H1 (cell line): ENCODE measurements around the gene DUOXA1.

Source experiments
- CHD1 ChIP-seq: IDR thresholded peaks from 2 replicates; pipeline ENCODE4 v1.6.1; 2012; ENCODE audit warnings: low read depth, low read length, improper control_type of control experiment
- CHD7 ChIP-seq: fragments of 300-600 bp; sonication (generic); IDR thresholded peaks from 2 replicates; pipeline ENCODE4 v1.7.1; 2012; ENCODE audit warnings: low read length, moderate library complexity, mild to moderate bottlenecking, inconsistent platforms; ENCODE audit not compliant: insufficient replicate concordance
- CREB1 ChIP-seq: IDR thresholded peaks from 2 replicates; pipeline ENCODE4 v1.6.1; 2012; ENCODE audit warnings: inconsistent platforms
- CTCF ChIP-seq, 3 experiments: IDR thresholded peaks; 1 replicate in 2 of 3; 2 replicates in 1 of 3; pipeline versions ENCODE4 v1.5.1 to v1.6.1; 2011; ENCODE audit warnings: low read length in 3 of 3, mild to moderate bottlenecking in 3 of 3, inconsistent platforms in 2 of 3, low read depth in 1 of 3, moderate library complexity in 1 of 3; ENCODE audit not compliant: insufficient read depth in 1 of 3; ENCODE audit errors: control extremely low read depth in 1 of 3
- EP300 ChIP-seq, 2 experiments: IDR thresholded peaks; 1 replicate in 1 of 2; 2 replicates in 1 of 2; pipeline ENCODE4 v1.6.1; 2011 to 2012; ENCODE audit warnings: low read depth in 2 of 2, low read length in 2 of 2, mild to moderate bottlenecking in 2 of 2, borderline replicate concordance in 1 of 2, inconsistent platforms in 1 of 2, moderate library complexity in 1 of 2
- JUN ChIP-seq: IDR thresholded peaks from 2 replicates; pipeline ENCODE4 v1.6.1; 2011; ENCODE audit warnings: low read depth, mild to moderate bottlenecking, improper control_type of control experiment, low read length
- KDM4A ChIP-seq: IDR thresholded peaks from one replicate; pipeline ENCODE4 v1.7.1; 2012; ENCODE audit warnings: low read depth, mild to moderate bottlenecking, moderate library complexity, low read length, inconsistent platforms; ENCODE audit not compliant: severe bottlenecking
- PHF8 ChIP-seq: fragments of 200-600 bp; sonication (generic); conservative IDR thresholded peaks from 2 replicates; pipeline ENCODE4 v1.7.1; 2012; ENCODE audit warnings: low read depth, mild to moderate bottlenecking, inconsistent platforms, low read length, moderate library complexity
- POLR2A ChIP-seq, 2 experiments: IDR thresholded peaks; 1 replicate in 1 of 2; 2 replicates in 1 of 2; pipeline ENCODE4 v1.6.1; 2011; ENCODE audit warnings: low read depth in 2 of 2, low read length in 2 of 2, mild to moderate bottlenecking in 2 of 2; ENCODE audit errors: control extremely low read depth in 1 of 2
- SP2 ChIP-seq: IDR thresholded peaks from 2 replicates; pipeline ENCODE4 v1.6.1; 2012; ENCODE audit warnings: mild to moderate bottlenecking, low read length, inconsistent platforms
- USF2 ChIP-seq: IDR thresholded peaks from 2 replicates; pipeline ENCODE4 v1.6.1; 2011; ENCODE audit warnings: low read length, improper control_type of control experiment

- TF ChIP-seq CTCF (IDR thresholded peaks at IDR 0.05; ENCODE audit: control extremely low read depth in 1 of 3, insufficient read depth in 1 of 3, low read depth in 1 of 3, low read length in 3 of 3) (peak in 2 of 3 experiments; percentile 9 to 37; a peak in 1 of 4 replicates), JUN (no peak), KDM4A (no peak), PHF8 (no peak), EP300 (IDR thresholded peaks at IDR 0.05; ENCODE audit: borderline replicate concordance in 1 of 2, low read depth in 2 of 2, low read length in 2 of 2) (no peak), SP2 (no peak), CREB1 (no peak), USF2 (no peak), POLR2A (IDR thresholded peaks at IDR 0.05; ENCODE audit: control extremely low read depth in 1 of 2, low read depth in 2 of 2, low read length in 2 of 2) (no peak), CHD1 (no peak), CHD7 (no peak)
Observed at GRCh38 chr15:45087513-45087912, 42.2 kb downstream of the DUOXA1 start.
